ENCODE data around the gene TSHZ1.

TSHZ1 gene

GRCh38 chr18:75337348-75337747 is 126.8 kb downstream of the TSHZ1 start:
- DNase-seq (ENCODE audit: extremely low spot score), result no peak
- POLR2A ChIA-PET, result no interaction called here
- TF ChIP-seq BHLHE40 (IDR thresholded peaks at IDR 0.05; ENCODE audit: borderline replicate concordance) (no peak), FOXM1 (IDR thresholded peaks at IDR 0.05; ENCODE audit: borderline replicate concordance) (no peak), TARDBP (IDR thresholded peaks at IDR 0.05) (no peak), ZNF384 (IDR thresholded peaks at IDR 0.05) (no peak), L3MBTL2 (conservative IDR thresholded peaks at IDR 0.05) (no peak)
- CTCF ChIA-PET, result no interaction called here

GRCh38 chr18:75338631-75339030 is 128.0 kb downstream of the TSHZ1 start:
- no peak for DNase-seq (ENCODE audit: extremely low spot score)
- TF ChIP-seq ARNT (IDR thresholded peaks at IDR 0.05) (no peak), FOXM1 (IDR thresholded peaks at IDR 0.05; ENCODE audit: borderline replicate concordance) (no peak), BHLHE40 (IDR thresholded peaks at IDR 0.05; ENCODE audit: borderline replicate concordance) (no peak), SUZ12 (IDR thresholded peaks at IDR 0.05) (no peak), SP1 (IDR thresholded peaks at IDR 0.05) (no peak), NFRKB (IDR thresholded peaks at IDR 0.05) (no peak), FOXA1 (IDR thresholded peaks at IDR 0.05) (no peak), TARDBP (IDR thresholded peaks at IDR 0.05) (no peak), ZNF384 (IDR thresholded peaks at IDR 0.05) (no peak), LEF1 (IDR thresholded peaks at IDR 0.05; ENCODE audit: borderline replicate concordance) (no peak), PKNOX1 (IDR thresholded peaks at IDR 0.05) (no peak), HDGF (IDR thresholded peaks at IDR 0.05; ENCODE audit: borderline replicate concordance) (no peak), L3MBTL2 (conservative IDR thresholded peaks at IDR 0.05) (no peak), ELF4 (IDR thresholded peaks at IDR 0.05) (no peak), FOXK2 (IDR thresholded peaks at IDR 0.05) (no peak), CTBP1 (IDR thresholded peaks at IDR 0.05; ENCODE audit: borderline replicate concordance) (no peak)
- ChIA-PET POLR2A (no interaction called here), CTCF (no interaction called here)

All from HEK293T (cell line).